HG02763 (cell line): ENCODE data around the gene PRRX1.

Source experiments
- ATAC-seq: cut with Tn5 transposase; IDR thresholded peaks from one replicate; pipeline ENCODE4 v1.9.1; 2021; ENCODE audit warnings: mild to moderate bottlenecking, moderate library complexity; ENCODE audit not compliant: unreplicated experiment

PRRX1 gene

DNA sequence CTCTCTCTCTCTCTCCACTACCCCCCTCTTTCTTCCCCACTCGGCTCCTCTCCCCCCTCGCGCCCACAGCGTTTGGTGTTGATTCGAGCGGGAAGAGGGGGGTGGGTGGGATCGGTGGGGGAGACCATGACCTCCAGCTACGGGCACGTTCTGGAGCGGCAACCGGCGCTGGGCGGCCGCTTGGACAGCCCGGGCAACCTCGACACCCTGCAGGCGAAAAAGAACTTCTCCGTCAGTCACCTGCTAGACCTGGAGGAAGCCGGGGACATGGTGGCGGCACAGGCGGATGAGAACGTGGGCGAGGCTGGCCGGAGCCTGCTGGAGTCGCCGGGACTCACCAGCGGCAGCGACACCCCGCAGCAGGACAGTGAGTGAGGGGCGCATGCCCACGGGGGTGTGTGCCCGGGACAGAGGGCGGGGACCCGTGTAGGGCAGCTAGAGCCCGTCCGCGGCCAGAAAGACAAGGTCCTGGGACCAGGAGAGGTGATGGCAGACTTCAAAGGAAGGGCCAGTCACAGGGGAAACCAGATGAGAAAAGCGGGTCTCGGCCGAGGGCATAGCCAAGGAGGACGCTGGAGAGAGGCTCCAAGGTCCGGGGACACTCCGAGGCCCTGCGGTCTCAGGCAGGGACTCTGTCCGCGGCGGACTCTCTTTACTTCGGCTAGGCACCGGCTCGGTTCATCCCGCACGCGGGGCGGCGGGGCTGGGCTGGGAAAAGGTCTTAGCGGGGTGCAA lies at the start of gene PRRX1:
Gene PRRX1 (plus strand): TSS at position 39 of the 735 bp plus-strand sequence. CDS start 88 bp downstream, at position 127.
- no peak for ATAC-seq

DNA sequence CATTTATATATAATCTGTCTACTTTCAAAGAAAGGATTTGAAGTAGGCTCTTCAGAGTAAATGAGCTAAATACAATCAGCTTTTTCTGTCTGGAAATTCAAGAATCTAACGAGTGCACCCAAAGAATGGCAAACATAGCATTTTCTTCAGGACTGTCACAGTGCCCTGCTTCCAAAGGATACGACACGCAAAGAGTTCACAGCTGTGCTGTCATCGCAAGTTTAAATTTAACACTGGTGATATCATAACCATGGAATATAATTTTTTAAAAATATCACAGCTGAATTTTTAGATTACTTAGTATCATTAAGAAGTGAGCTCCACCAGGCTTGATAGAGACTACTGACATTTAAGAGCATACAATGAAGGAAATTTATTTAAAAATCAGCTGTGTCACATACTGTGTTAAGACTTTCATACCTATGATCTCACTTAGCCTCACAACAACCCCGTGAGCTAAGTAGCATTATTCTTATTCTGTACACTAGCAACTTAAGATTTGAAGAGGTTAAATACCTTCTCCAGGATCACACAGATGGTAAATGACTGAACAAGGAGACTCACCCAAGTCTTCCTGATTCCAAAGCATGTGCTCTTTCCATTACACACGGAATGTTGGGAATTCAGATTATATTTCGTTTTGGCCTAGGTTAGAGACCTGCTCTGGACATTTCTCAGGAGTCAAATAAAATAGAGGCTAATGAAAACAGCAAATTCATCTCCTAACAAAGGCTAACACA lies 46.2 kb upstream of the PRRX1 start:
- ATAC-seq: no peak

DNA sequence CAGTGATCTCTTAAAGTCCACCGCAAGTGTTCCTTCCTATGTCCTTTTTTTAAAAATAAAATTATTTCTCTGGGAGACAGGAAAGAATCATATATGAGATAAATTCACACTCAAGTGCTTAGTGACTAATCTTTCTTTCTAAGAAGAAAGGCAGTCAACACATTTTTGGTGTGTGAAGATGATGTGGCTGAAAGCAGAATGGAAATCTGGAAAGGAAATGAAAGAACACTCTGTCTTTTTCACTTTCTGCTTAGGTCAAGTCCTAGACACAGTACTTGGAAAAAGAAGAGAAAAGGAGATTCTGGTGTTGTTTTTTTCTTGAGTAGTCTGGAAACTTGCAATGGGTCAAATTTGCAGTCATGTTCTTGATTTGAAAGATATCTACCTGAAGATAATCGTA lies 45.5 kb upstream of the PRRX1 start:
- ATAC-seq: no peak

DNA sequence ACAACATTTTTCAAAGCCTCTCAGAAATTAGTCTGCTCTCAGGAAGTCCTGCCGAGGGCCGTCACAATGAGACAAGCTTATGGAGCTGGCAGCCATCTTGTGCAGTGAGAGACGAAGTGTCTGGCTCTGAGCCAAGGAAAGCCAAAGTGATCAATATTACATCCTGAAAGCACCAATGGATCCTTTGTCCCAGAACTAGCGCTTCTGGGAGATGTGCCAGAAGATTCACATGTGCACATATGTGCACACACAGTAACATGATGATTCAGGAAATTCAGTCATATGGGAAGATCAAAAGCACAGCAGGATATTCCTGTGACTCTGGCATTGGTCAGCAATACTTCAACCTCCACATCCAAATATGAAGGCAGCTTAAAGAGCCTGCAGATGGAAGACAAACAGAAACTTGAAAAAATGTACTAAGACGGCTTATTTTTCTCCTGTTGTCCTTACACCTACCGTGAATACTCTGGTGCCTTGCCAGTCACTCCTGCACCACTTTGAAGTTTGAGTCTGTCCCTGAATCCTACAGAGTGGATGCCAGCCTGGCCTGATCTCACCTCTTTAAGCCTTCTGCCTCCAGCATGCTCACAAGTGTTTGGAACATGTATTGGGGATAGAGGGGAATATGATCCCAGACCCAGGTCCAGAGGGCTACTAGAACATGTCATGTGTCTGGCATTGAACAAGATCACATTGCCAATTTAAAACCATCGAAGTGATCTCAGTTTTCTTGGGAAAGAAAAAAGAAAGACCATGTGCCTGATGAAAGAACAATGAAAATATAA lies 44.5 kb upstream of the PRRX1 start:
- no peak for ATAC-seq

DNA sequence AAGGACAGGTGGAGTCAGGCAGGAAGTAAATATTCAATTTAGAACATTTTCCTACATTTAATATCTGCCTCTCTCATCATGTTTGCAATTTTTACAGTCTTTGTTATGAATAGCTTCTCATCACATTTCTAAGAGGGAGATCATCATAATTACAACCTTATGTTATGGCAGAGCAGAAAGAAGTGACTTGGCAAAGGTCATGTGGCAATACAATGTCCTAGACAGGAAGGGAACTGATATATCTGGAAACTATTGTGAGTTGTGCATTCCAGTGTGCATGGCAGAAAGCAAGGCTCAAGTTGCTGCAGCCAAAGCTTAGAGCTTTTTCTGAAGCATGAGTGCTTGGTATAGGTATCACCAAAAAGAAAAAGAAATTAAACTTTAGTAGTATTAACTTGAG lies 43.8 kb upstream of the PRRX1 start:
- ATAC-seq: no peak

DNA sequence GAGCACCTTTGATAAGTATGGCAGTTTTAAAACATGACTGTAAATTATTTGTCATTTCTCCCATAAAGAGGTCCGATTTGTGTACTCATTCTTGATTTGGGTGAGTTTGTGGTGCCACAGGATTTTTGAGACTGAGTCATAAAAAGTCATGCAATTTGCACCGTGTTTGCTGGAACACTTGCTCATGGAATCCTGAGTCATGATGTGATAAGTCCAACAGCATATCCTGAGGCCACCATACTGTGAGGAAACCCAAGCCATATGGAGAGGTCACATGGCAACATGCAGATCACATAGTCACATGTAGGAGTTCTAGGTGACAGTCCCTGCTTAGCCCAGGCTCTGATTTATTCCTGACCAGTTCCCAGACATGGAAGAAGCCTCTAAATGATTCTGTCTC lies 40.8 kb upstream of the PRRX1 start:
- ATAC-seq: no peak

DNA sequence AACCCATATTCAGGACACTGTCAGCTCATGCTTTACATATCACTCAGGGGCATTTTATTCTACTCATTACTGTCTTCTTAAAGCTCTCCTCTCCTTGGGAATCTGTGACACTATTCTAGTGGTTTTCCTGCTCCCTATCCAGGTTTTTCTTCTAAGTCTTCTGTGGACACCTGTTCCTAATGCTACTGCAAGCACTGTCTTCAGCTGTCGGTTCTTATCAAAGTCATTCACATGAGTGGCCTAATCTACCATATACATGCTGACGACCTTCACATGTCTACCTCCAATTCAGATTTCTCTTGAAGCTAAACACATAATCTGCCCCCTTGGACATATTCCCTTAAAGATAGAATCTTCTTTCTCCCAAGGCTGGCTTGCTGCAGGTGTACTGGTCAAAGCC lies 39.8 kb upstream of the PRRX1 start:
- no peak for ATAC-seq

DNA sequence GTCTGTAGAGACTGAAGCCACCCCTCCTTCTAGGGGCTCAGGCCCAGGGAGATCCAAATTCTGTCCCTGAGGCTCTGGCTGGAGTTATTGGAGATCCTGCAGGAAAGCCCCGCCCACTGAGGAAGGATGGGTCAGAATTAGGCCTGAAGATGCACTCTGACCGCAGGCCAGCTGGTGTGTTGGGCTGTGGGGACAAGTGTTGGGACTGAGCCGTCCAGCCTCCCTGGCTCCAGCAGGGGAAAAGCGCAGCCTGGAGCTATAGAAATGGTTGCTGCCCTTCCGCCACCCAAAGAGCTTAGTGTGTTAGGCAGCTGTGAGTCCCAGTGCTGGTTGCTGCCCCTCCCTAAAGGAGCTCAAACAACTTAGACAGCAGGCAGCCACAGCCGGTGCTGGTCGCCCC lies 33.0 kb upstream of the PRRX1 start:
- no peak for ATAC-seq

DNA sequence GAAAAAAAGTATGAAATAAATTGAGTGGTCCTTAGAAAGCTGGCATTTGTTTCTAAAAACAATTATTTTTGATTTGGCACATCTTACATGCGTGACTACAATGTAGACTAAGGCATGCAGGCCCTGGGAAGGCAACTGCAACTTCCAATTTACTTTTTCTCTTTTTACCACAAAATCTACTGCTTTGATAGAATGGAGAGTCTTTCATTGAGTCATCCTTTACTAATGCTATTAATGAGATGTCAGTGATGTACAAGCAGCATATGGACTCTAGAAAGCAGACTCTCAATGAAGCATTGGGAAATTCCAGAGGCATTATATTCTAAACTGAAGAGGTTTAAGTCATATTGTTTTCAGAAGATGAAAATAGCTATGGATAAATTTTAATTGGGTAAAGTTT lies 29.6 kb upstream of the PRRX1 start:
- no peak for ATAC-seq

DNA sequence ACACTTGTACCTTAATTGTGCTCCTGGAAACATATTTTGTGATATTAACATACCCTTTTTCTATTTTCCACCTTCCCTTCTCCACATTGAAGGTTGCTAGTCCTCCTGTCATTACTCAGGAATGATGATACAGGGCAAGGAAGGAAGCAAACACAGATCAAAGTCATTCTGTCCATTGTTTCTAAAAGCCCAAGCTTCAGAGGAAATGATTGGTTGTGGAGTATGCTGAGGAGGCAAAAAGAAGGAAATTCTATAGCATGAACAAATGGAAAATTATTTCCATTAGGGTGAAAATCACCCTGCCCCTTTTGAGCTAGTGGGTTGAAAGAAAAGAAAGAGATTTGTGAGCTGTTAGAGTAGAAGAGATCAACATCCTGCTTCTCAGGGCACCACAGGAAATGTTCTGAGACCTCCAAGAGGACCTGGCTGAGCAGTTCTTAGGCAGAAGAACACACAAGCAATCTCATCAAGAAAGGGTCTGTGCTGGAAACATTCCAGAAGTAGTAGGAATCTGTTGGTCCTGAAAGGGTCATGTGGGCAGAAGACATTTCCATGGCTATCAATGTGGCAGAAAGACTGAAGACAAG lies 29.0 kb upstream of the PRRX1 start:
- no peak for ATAC-seq

DNA sequence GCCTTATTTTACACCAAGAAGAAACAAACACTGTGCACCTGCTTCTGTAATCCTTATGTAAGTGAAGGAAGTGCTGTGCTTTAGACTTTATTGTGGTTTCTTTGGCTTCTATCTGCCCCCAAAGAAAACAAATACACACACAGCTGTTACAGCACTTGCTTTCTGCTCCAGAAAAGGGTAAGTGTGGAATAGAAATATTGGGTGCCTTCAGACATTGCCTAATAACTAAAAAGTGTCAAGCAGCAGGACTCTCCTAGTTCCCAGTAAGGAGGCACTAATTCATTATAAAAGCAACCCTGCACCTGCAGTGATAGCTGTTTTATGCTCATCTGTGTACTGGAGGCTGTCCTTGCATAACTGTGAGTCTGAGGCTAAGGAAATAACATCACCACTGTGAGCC lies 23.4 kb upstream of the PRRX1 start:
- no peak for ATAC-seq

DNA sequence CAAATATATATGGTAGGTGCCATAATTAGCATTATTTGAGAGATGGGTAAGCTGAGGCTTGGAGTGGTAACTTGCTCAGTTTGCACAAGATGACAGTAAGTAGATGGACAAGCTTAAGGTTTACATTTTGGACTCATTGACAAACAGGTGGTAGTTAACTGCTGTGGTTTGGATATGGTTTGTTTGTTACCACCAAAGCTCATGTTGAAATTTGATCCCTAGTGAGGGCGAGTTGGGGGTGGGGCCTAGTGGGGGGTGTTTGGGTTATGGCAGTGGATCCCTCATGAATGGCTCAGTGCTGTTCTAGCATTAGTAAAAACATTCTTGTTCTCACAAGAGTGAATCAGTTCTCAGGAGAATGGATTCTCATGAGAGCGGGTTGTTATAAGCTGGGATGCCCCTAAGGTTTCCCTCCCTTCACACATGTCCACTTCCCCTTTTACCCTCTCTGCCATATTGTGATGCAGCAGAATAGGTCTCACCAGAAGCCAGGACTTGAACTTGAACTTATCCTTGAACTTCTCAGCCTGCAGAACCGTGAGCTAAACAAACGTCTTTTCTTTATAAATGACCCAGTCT lies 6.6 kb upstream of the PRRX1 start:
- ATAC-seq: no peak

DNA sequence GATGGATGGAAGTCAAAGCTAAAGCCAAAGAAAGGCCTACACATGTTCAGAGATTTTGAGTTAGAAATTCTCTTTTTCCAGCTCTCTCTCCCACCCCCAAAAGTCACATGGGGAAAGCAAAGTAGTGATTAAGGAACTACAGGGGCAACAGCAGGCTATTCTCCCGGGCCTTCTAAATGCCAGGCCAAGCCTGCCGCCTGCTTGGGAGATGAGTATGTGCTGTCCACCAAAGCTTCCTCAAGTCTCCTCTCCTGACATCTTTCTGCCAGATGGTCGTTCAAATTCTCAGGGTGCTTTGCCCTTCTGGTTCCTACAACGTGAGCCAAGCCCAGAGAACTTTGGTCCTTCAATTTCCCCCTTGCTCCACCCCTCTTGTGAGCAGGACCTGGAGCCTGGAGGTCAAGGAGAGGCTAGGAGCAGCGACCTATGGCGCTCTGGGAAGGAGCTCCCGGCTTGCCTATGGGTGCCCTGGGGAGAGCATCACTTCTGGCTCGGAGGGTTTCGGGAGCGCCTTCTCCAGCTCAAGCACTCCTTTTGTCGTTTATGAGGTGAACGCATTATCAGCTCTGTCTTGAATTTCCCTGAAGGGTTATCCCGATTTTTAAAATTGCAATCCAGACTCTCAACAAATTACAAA lies 4.4 kb upstream of the PRRX1 start:
- ATAC-seq: no peak

DNA sequence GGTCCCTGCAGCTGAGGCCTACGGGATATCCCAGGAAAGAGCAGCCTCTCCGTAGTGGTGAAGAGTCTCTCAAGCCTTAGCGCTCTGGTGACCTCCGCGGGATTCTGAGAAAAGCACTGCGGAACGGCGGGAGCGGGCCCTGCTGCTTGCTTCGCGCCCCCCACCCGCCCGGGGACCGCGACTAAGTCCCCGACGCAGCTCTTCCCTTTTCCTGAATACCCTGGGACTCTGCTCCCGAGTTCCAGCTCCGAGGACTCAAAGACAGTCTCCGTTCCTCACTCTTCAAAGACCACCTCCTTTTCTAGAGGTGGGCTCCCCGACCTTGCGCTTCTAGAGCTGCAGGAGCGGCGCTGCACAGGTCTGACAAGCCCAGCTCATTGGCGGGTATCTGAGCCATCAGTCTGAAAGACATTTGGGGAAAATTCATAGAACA lies 3.6 kb upstream of the PRRX1 start:
- no peak for ATAC-seq

DNA sequence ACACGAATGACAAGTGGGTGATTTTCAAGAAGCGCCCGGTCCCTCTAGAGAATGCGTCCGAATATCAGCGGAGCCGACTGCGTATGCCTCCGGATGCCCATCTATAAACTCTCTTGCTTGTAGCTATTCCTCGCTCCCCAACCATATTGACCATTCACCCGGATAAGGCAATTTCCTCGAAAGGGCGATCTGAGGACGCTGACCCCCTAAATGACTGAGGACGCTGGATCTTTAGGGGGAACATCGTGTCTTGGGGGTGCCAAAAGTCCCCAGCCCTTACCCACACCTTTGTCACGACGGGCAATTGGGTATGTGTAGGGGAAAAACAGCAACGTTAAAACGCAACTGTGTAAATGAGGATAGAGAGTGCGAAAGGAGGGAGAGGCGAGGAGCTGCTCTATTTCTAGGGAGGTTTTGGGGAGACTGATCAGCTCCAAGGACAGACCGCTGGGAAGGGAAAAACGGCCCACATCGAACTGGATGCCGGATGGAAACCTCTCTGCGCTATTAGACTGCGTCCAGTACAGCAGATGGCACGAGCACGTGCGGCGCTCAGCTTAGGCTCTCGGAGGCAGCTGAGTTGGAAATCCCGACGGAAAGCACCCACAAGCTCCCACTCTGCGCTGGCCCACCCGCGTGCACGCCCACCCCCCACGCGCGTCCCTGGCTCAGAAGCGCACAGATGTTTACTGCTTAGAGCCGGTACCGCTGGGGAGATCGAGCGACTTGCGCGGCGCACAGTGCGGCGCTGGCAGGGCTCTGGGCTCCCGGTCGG lies 2.9 kb upstream of the PRRX1 start:
- ATAC-seq: no peak

DNA sequence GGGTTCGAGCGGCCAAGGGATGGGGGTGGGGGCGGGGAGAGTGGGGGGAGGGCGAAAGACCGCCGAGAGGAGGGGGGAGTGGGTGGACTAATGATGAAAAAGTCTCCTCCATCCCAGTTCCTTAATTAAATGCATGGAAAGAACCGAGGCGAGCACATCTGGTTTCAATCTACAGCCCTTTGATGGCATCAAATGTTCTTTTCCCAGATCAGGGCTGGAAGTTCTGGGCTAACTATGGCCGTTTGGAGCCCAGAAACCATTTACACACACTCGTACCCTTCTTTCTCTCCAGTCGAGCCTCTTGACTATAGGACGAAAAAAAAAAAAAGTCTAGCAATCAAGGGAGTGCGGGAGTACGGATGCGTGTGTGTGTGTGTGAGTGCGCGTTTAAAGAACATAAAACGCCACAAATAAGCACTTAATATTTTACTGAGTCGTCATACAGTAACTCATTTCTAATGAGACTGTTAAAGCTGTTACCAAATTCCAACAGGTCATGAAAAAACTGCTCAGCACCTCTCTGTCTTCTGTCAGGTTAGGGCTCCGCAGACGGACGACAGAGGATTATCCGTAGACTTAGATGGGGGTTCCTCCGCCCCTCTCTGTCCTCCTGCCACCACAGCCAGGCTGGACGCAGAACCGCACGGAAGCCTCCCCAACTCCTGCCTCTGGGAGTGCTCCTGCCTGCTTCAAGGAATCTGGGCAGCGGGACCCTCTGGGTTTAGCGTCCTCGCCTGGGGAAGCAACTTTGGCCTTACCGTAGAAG lies 2.1 kb upstream of the PRRX1 start:
- ATAC-seq: no peak

DNA sequence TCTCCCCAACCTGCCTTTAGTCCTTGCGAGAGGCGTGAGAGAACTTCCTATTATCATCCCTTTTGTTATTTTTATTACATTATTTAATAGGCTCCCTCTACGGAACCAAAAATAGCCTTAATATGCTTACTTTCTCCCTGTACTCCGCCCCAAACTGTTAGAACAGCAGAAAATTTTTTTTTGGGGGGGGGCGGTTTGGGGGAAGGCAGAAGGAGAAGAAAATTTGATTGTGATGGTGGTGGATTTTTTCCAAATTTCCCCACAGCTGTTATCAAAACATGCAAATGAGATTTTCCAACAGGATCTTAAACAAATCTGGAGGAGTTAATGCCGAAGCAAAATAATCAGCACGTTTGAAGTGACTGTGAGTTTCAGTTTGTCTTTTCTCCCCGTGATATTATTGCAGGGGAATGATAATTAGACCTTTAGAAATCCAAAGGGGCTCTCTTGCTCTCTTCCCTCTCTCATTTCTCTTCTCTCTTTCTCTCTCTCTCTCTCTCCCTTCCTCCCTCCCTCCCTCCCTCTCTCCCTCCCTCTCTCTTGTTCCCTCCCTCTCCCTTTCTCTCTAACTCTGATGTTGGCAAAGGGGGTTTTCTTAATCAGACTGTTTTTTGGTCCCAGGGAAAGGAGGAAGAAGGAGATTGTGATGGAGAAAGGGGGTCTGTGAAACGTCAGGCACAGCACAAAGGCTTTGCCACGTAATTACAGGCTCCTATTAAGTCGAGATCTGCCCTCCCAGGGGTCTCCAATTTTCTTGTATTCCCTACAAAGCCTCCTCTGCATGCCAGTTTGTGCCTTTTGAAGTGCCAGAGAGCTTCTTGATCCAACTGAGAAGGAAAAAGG lies 1.1 kb upstream of the PRRX1 start:
- ATAC-seq: no peak
